HFFc6 (cell line): ENCODE measurements around the gene RBM10. TPM values are rescaled to one million over a fixed set of nuclear protein-coding genes. Genes with fewer than 3 reads are reported as not detected.
A peak's percentile ranks its signal among the peaks of the same experiment; 100 is the strongest.

Source experiments
- DNase-seq: peaks from one replicate; pipeline ENCODE4 v3.0.0-alpha.2; 2018
- H3K27ac Mint-ChIP-seq: 2 replicates; pipeline ENCODE4 v1.8.0; 2020; ENCODE audit warnings: mild to moderate bottlenecking, mixed read lengths
- H3K27me3 Mint-ChIP-seq: 2 replicates; pipeline ENCODE4 v1.8.0; 2021; ENCODE audit warnings: mild to moderate bottlenecking, moderate library complexity, mixed read lengths; ENCODE audit not compliant: insufficient read depth
- H3K36me3 Mint-ChIP-seq: 2 replicates; pipeline ENCODE4 v1.8.0; 2021; ENCODE audit warnings: low read depth, mixed read lengths
- H3K4me1 Mint-ChIP-seq: 2 replicates; pipeline ENCODE4 v1.8.0; 2020; ENCODE audit warnings: low read depth, mixed read lengths
- H3K4me3 Mint-ChIP-seq: 2 replicates; pipeline ENCODE4 v1.8.0; 2020; ENCODE audit warnings: mild to moderate bottlenecking, moderate library complexity, mixed read lengths
- H3K9me3 Mint-ChIP-seq: 2 replicates; pipeline ENCODE4 v1.8.0; 2020; ENCODE audit warnings: mild to moderate bottlenecking, mixed read lengths
- CTCF ChIP-seq: fragments of 200-600 bp; sonication (generic); IDR thresholded peaks from 2 replicates; pipeline ENCODE4 v1.5.0; 2021; ENCODE audit warnings: antibody characterized with exemption, mild to moderate bottlenecking
- total RNA-seq, 6 experiments: library from RNA; stranded (reverse); fragmentation: NEBNext Ultra II Directional; extraction: Animal tissue kit (Norgen Biotek cat#: 25700); gene quantifications; 2 replicates in 1 of 6; 3 replicates in 5 of 6; pipeline ENCODE4 v1.2.3, GENCODE V29; 2021

Gene RBM10
- total RNA-seq, 6 experiments from 2014 or later = 38.8 to 44.3 (median 41.7) TPM

DNA sequence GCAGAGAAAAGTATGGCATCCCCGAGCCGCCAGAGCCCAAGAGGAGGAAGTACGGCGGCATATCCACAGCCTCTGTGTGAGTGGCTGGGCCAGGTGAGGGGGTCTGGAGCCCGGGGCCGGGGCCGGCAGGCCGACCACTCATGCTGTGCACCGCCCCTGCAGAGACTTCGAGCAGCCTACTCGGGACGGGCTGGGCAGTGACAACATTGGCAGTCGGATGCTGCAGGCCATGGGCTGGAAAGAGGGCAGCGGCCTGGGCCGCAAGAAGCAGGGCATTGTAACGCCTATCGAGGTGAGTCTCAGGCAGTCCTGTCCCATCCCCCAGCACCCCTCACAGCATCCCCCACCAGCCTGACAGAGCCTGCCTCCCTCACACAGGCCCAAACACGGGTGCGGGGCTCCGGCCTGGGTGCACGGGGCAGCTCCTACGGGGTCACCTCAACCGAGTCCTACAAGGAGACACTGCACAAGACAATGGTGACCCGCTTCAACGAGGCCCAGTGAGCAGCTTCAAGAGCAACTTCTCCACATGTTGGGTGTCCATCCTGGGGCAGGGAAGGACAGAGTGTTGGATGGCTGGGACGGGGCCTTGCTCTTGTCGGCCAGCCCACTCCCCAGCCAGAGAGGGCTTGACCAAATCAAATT lies 41.2 kb downstream of the RBM10 start:
- no peak for DNase-seq
- H3K27ac Mint-ChIP-seq = no peak overlapping the region
- no peak overlapping the region for H3K4me3 Mint-ChIP-seq
- no peaks in the 10 kb centered on the region for H3K4me1 Mint-ChIP-seq
- H3K36me3 Mint-ChIP-seq = peaks cover 5% of the 10 kb centered on the region
- H3K9me3 Mint-ChIP-seq = no peaks in the 10 kb centered on the region
- H3K27me3 Mint-ChIP-seq = peaks cover 5% of the 10 kb centered on the region
- no peak for TF ChIP-seq CTCF

DNA sequence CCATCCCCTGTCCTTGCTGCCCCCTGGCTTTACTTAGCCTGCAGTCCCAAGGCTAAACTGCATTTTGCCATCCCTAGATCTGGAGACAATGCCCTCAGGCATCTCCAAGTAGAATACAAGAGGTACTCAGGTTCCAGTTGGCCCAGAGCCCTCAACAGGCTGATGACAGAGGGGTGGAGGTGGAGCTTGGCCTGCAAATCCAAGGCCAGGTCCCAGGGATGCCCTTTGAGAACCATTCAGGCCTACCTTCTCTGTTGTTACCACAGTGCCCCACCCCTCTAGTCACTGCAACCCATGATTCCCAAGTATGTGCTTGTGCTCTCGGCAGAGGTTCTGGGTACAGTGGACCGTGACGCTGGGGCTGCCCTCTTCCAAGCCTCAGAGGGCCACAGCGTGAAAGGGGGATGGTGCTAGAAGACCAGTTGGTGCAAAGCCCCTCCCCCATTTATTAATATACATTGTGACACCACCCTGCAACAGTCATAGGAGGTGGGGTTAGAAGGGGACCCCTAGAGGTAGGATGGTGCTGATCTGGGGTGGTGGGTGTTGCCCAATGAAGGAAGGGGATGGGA lies 42.2 kb downstream of the RBM10 start:
- TF ChIP-seq CTCF = no peak
- no peak overlapping the region for H3K4me3 Mint-ChIP-seq

DNA sequence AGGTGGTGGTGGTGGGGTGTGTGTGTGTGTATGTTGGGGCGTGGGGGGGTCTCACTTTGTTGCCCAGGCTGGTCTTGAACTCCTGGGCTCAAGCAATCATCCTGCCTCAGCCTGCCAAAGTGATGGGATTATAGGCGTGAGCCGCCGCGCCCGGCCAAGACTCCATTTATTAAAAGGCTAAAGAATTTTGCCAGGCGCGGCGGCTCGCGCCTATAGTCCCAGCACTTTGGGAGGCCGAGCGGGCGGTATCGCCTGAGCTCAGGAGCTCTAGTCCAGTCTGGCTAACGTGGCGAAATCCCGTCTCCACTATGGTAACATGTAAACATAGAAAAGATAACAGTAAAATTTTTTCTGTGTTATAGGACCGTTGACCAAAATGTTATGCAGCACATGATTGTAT lies 44.9 kb downstream of the RBM10 start:
- Mint-ChIP-seq H3K27me3 (peaks cover 3% of the 10 kb centered on the region), H3K4me3 (no peak overlapping the region), H3K4me1 (peaks cover 12% of the 10 kb centered on the region), H3K9me3 (no peaks in the 10 kb centered on the region), H3K36me3 (peaks cover 11% of the 10 kb centered on the region), H3K27ac (no peak overlapping the region)
- TF ChIP-seq CTCF = no peak
- no peak for DNase-seq

More for the DNA sequence above, 42.2 kb downstream of the RBM10 start:
- Mint-ChIP-seq H3K27ac (no peak overlapping the region), H3K4me1 (no peaks in the 10 kb centered on the region), H3K36me3 (peaks cover 5% of the 10 kb centered on the region), H3K27me3 (peaks cover 5% of the 10 kb centered on the region), H3K9me3 (no peaks in the 10 kb centered on the region)
- DNase-seq = no peak

DNA sequence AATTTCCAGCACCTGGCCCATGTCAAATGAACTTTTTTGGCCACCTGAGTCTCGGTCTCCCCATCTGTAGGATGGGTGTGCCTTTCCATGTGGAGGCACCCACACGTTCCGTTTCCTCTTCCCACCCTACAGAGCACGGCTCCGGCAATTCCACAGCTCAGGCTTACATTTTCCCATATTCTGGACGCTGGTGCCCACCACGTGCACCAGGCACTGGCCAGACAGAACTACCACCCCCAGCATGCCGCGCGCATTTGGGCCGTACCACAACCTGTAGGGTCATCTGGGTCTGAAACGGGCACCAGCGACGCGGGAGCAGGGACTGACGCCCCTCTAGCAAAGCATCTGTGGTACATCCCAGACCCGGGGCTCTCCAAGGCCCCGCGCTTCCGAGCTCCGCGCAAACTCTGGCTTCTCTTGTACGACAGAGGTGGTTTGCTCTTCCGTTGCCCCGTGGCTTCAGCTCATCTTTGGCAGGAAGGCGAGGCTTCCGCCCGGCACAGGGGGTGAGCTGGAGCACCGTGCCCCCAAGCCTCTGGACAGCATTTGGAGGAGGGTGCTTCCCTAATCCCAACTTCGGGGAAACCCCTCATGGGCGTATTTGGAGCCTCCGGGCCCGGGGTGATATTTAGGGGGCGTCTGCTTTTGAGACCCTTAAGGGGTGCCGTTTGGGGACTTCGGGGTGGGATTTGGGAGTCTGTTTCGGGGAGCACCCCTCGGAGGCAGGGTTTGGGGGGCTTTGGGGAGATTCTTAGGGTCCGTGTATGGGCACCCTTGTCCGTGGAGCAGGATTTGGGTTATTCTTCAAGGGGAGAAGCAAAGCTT lies 45.6 kb downstream of the RBM10 start:
- peak; percentile 89 for DNase-seq
- Mint-ChIP-seq H3K4me3 (peak overlapping the region; percentile 93), H3K4me1 (peaks cover 16% of the 10 kb centered on the region), H3K27ac (peak overlapping the region; percentile 75), H3K9me3 (no peaks in the 10 kb centered on the region), H3K36me3 (peaks cover 12% of the 10 kb centered on the region), H3K27me3 (peaks cover 3% of the 10 kb centered on the region)
- TF ChIP-seq CTCF = no peak

GRCh38 chrX:47191331-47191730 lies 46.3 kb downstream of the RBM10 start:
- Mint-ChIP-seq H3K27ac (peak overlapping the region; percentile 75), H3K4me3 (peak overlapping the region; percentile 93)
- no peak for DNase-seq

More at GRCh38 chrX:47191331-47191730, 46.3 kb downstream of the RBM10 start:
- Mint-ChIP-seq H3K9me3 (no peaks in the 10 kb centered on the region), H3K27me3 (peaks cover 1% of the 10 kb centered on the region), H3K36me3 (peaks cover 16% of the 10 kb centered on the region; the same call in 1 of the 2 replicates), H3K4me1 (peaks cover 23% of the 10 kb centered on the region)
- no peak for TF ChIP-seq CTCF
